Left renal pelvis (tissue), 4 donors: ENCODE measurements around the gene GBF1. TPM values are rescaled to one million over a fixed set of nuclear protein-coding genes. Genes with fewer than 3 reads are reported as not detected.
A peak's percentile ranks its signal among the peaks of the same experiment; 100 is the strongest.

Experiments
- DNase-seq, 4 donors: peaks; one replicate each; pipeline ENCODE4 v3.0.0-alpha.2; 2013; ENCODE audit warnings: low read depth in 4 of 4, low spot score in 3 of 4
- polyA plus RNA-seq, 4 donors: library from polyadenylated mRNA; unstranded; fragments of 120-200 nt; gene quantifications; one replicate each; pipeline ENCODE4 v1.2.1, GENCODE V29; 2013; ENCODE audit not compliant: insufficient read length in 4 of 4

GBF1 gene
- polyA plus RNA-seq, 4 donors = 42.3 to 53.4 (median 50.3) TPM

- no peak for DNase-seq
These were observed 17.5 kb downstream of the GBF1 start for GRCh38 chr10:102262744-102263370.

- no peak for DNase-seq
These were observed 19.0 kb downstream of the GBF1 start for GRCh38 chr10:102264371-102264770.

DNA sequence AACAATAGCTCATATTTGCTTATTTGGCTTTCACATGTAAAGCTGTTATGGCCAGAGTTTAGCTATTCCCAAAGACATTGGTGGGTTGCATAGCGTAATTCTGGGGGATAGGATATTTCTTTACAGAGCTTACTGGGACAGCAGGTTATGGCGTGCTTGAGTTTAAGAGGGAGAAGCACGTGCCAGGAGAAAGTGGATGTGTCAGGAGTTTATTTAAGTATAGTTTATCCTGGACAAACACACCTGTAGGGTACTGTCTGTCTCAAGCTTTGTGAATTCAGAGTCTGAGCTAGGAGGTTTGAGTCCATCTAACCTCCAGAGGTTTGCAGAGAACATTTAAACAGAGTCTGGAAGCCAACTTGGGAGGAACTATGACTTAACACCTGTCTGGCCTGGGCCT lies 21.3 kb downstream of the GBF1 start:
- DNase-seq = no peak

DNA sequence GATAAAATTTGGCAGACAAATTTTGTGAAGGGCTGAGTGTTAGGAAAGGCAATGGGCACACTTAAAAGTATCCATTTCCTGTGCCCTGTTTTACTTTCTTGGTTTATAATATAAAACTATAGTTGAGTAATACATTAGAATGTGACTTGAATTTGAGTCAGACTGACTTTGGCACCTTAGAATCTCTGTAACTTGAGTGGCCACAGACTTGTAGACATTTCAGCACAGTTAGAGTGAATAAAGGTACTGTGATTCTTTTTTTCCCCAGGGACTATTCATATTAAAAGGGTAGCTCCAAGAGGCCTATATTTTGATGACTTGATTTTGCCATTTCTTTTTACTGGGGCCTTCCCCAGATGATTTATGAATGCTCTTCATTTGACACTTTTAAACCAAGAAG lies 22.4 kb downstream of the GBF1 start:
- DNase-seq = no peak

GRCh38 chr10:102268375-102268888 lies 23.1 kb downstream of the GBF1 start:
- DNase-seq = no peak

- no peak for DNase-seq
These were observed 23.7 kb downstream of the GBF1 start for GRCh38 chr10:102269017-102269416.

- DNase-seq = no peak
These were observed 28.7 kb downstream of the GBF1 start for GRCh38 chr10:102274062-102274461.

DNA sequence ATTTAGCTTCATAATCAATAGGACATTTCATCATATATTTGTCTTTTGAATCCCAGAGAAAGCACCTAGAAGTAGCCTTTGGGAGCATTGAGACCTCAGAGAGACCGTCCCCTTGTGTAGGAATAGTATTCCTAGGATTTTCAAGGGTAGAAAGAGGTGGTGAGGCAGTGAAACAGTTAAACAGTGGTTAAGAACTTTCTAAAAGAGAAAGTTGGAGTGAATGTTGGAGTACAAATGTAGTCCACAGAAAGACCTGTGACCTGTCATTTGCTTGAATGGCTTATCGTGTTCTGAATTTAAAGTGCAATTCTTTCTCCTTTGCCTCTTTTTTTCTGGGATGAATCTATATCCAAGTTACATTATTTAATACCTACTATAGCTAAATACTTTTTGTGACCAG lies 30.0 kb downstream of the GBF1 start:
- no peak for DNase-seq

DNA sequence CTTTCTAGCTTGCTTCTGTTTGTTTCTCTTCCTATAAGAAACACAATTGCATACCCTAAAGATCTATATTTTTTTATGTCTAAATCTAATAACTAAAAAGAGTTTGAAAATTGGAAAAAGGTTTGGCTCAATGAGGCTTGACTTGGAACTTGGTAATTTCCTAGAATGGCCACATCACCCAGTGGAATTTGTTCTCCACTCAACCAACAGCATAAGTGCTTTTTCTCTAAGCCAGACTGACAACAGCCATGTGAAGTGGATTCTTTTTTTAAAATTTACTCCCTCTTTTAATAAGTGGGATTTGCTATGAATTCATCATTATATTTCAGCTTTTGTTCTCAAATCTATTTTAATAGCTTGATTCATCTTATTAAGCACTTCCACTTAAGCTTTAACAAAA lies 33.8 kb downstream of the GBF1 start:
- no peak for DNase-seq

DNA sequence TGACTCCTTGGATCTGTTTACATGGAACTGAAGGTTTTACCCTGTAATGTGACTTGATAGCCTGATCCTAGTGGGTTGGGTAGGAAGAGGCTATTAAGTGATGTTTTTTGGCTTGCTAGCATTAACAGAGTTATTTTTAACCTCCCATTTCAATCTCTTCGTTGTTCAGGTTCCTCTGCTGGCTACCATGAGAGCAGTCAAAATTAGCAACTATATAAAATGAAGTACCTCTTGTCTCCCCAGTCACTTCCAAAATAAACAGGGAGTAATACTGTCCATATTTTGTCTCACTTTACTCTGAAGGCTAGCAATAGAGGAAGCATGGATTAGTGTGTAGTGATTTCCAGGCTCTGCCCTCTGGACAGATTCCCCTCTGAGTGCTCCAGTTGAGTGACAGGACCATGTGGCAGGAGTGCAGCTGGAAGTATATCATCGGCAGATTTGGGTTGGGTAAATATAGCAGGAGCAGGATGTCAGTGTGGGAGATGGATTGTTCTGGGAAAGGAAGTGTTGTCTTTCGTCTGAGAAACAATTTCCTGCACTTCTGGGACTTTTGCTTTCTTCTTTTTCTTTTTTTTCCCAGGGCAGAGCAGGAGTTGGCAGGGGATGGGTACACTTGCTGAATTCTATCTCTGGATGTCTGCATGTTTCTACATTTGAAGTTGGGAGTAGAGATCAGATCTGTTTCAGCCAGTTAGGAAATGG lies 35.2 kb downstream of the GBF1 start:
- peak in 3 of 4 donors; percentile 16 to 29 (median 25) for DNase-seq

DNA sequence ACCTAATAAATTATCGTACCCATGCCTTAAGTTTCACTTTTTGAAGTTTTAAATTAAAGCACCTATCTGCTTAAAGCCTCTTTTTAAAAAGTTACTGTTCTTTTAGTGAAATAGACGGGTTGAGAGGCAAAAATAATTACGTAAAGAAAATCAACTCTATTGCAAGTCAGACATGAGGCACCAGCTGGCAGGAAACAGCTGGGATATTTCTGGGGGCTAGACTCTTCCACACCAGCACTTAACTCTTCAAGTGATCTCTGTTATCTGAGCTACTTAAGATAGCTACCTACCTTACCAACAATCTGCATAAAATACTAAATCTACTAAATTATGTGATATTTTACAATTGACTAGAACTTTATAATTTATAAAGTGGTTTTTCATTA lies 35.8 kb downstream of the GBF1 start:
- DNase-seq = peak in 2 of 4 donors; percentile 8 to 18

- DNase-seq = no peak
These were observed 38.2 kb downstream of the GBF1 start for GRCh38 chr10:102283488-102283887.

GRCh38 chr10:102283890-102284289 lies 38.6 kb downstream of the GBF1 start:
- DNase-seq = no peak

GRCh38 chr10:102284531-102284930 lies 39.2 kb downstream of the GBF1 start:
- DNase-seq = no peak

GRCh38 chr10:102285133-102285532 lies 39.8 kb downstream of the GBF1 start:
- DNase-seq = no peak

- peak in 2 of 4 donors; percentile 26 to 27 for DNase-seq
These were observed 40.9 kb downstream of the GBF1 start for GRCh38 chr10:102286216-102286615.

GRCh38 chr10:102287538-102287937 lies 42.2 kb downstream of the GBF1 start:
- no peak for DNase-seq

- no peak for DNase-seq
These were observed 42.7 kb downstream of the GBF1 start for GRCh38 chr10:102287991-102288390.

- DNase-seq = no peak
These were observed 44.0 kb downstream of the GBF1 start for GRCh38 chr10:102289356-102289755.

DNA sequence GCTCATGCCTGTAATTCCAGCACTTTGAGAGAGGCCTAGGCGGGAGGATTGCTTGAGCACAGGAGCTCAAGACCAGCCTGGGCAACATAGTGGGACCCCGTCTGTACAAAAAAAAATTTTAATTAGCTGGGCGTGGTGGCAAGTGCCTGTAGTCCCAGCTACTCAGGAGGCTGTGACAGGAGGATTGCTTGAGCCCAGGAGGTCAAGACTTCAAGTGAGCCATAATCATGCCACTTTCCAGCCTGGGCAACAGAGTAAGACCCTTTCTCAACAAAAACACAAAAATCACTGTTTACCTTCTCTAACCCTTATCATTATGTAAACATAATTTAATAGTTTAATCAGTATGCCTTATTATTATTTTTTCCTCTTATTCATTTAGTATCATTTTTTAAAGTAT lies 44.5 kb downstream of the GBF1 start:
- DNase-seq = no peak

DNA sequence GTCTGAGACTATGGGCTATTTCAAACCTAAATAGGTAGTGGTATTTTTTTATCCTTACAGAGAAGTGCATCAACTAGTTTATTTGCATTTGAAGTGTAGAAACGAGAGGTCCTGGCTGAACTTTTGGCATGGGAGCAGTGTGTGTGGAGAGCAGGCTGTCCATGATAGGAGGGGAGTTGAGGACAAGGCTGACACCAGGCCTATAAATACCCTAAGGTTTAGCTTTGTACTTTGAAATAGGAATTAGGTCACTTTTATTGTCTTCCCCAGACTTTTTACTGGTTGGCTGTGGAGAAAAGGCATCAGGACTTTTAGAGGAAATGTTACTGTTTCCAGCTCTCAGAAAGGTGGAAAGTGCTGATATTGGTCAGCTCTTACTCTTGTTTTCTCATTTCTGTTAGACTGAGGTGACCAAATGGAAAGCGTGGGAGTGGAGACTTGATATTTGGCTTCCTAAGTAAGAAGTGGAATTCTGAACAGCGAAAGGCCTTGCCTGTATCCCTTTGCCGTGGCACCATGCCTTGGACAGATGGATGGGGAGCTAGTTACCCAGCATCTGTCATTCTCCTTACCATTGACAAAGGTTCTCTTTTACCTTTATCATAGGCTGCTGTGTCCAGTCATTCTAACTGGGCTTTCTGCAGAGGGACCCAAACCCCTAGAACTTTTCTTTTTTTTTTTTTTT lies 46.0 kb downstream of the GBF1 start:
- DNase-seq = no peak

- DNase-seq = no peak
These were observed 51.8 kb downstream of the GBF1 start for GRCh38 chr10:102297101-102297500.
